NCI-H2029 treated with DMSO at 0.1 percent for 48 hours (cell line): ENCODE measurements around the gene CYB5R2.

Source experiments
- DNase-seq: peaks from one replicate; lab custom pipeline; 2025; lab: John Stamatoyannopoulos, UW

The CYB5R2 gene

GRCh38 chr11:7638710-7639642 is 34.3 kb downstream of the CYB5R2 start:
- no peak for DNase-seq

- no peak for DNase-seq
Observed at GRCh38 chr11:7637447-7638157, 35.7 kb downstream of the CYB5R2 start.

GRCh38 chr11:7636350-7636749 is 37.0 kb downstream of the CYB5R2 start:
- no peak for DNase-seq

- DNase-seq: no peak
Observed at GRCh38 chr11:7635708-7636107, 37.6 kb downstream of the CYB5R2 start.

- no peak for DNase-seq
Observed at GRCh38 chr11:7635137-7635536, 38.2 kb downstream of the CYB5R2 start.

GRCh38 chr11:7632211-7632610 is 41.1 kb downstream of the CYB5R2 start:
- no peak for DNase-seq

- DNase-seq: no peak
Observed at GRCh38 chr11:7630002-7630401, 43.3 kb downstream of the CYB5R2 start.

- no peak for DNase-seq
Observed at GRCh38 chr11:7628660-7629059, 44.6 kb downstream of the CYB5R2 start.

GRCh38 chr11:7622721-7623120 is 50.6 kb downstream of the CYB5R2 start:
- DNase-seq: no peak

- no peak for DNase-seq
Observed at GRCh38 chr11:7621554-7621953, 51.7 kb downstream of the CYB5R2 start.

- DNase-seq: no peak
Observed at GRCh38 chr11:7621090-7621489, 52.2 kb downstream of the CYB5R2 start.

GRCh38 chr11:7619322-7619721 is 54.0 kb downstream of the CYB5R2 start:
- no peak for DNase-seq

- no peak for DNase-seq
Observed at GRCh38 chr11:7617032-7617431, 56.3 kb downstream of the CYB5R2 start.
